Bronchial epithelial cell (primary cell): ENCODE data around the gene MKNK2. TPM values are rescaled to one million over a fixed set of nuclear protein-coding genes. Genes with fewer than 3 reads are reported as not detected.

Experiments used
- DNase-seq: peaks from one replicate; pipeline ENCODE4 v3.0.0-alpha.2; 2010; ENCODE audit warnings: low read depth
- FAIRE-seq: peaks from 2 replicates; lab custom pipeline; 2011; peaks lifted over from hg19 to GRCh38; lab: Jason Lieb, UNC
- H3K27me3 ChIP-seq: 2 replicates; pipeline ENCODE4 v1.5.1; 2011; ENCODE audit warnings: low read length; ENCODE audit not compliant: control insufficient read depth, insufficient read depth
- H3K36me3 ChIP-seq: 2 replicates; pipeline ENCODE4 v1.5.1; 2011; ENCODE audit warnings: low read length; ENCODE audit not compliant: control insufficient read depth, insufficient read depth
- H3K4me3 ChIP-seq: 2 replicates; pipeline ENCODE4 v1.5.1; 2011; ENCODE audit warnings: mild to moderate bottlenecking, low read depth, low read length, control low read depth
- CTCF ChIP-seq: IDR thresholded peaks from 2 replicates; pipeline ENCODE4 v1.5.1; 2011; ENCODE audit warnings: mild to moderate bottlenecking, moderate library complexity, low read length, control low read depth, inconsistent platforms; ENCODE audit not compliant: insufficient read depth, severe bottlenecking
- total RNA-seq: library from RNA; depleted of rRNA; stranded (reverse); fragments of >200 nt; gene quantifications from 2 replicates; pipeline ENCODE4 v1.2.1, GENCODE V29; 2014

Gene MKNK2
- total RNA-seq = 251 and 1,002 TPM in 2 replicates

GRCh38 chr19:2050991-2051772, at the start of gene MKNK2:
TSS of gene MKNK2 (minus strand) at chr19:2051244. CDS start at chr19:2050851, 393 bp downstream.
- DNase-seq (peak; percentile 34), FAIRE-seq (no peak)
- no peaks in the 10 kb centered on the region for H3K27me3 ChIP-seq
- peak within 1 kb of the TSS; percentile 80 for H3K4me3 ChIP-seq
- TF ChIP-seq CTCF = peak; percentile 71
- H3K36me3 ChIP-seq = peaks cover 39% of the 10 kb centered on the region

- no peak for TF ChIP-seq CTCF
- DNase-seq (no peak), FAIRE-seq (no peak)
- Histone ChIP-seq H3K36me3 (peaks cover 31% of the 10 kb centered on the region), H3K4me3 (no peak overlapping the region), H3K27me3 (no peaks in the 10 kb centered on the region)
Measured at GRCh38 chr19:2100719-2101061, 49.6 kb upstream of the MKNK2 start.

- no peak for FAIRE-seq
- Histone ChIP-seq H3K4me3 (no peak overlapping the region), H3K27me3 (no peaks in the 10 kb centered on the region), H3K36me3 (peaks cover 29% of the 10 kb centered on the region)
- DNase-seq = no peak
- no peak for TF ChIP-seq CTCF
Measured at GRCh38 chr19:2099937-2100718, 49.1 kb upstream of the MKNK2 start.

GRCh38 chr19:2099054-2099501, 48.0 kb upstream of the MKNK2 start:
- Histone ChIP-seq H3K4me3 (no peak overlapping the region), H3K27me3 (no peaks in the 10 kb centered on the region), H3K36me3 (peaks cover 29% of the 10 kb centered on the region)
- DNase-seq = no peak
- no peak for FAIRE-seq
- no peak for TF ChIP-seq CTCF

GRCh38 chr19:2097886-2098327, 46.9 kb upstream of the MKNK2 start:
- H3K4me3 ChIP-seq = no peak overlapping the region
- peaks cover 19% of the 10 kb centered on the region for H3K36me3 ChIP-seq
- no peak for FAIRE-seq
- DNase-seq = no peak
- H3K27me3 ChIP-seq = no peaks in the 10 kb centered on the region
- no peak for TF ChIP-seq CTCF
